RWPE1 (cell line): Measurements from ENCODE around the gene RHBDF1.
"Not testable (repeated sequence)": the region's sequence is repeated elsewhere in the genome, so short reads cannot be mapped to it uniquely, and the experiment has no call there.

Experiments
- CTCF ChIA-PET: fragments of 350-600 bp; sonication (Branson Sonifier 250); formaldehyde crosslinking; extraction: SDS; loops from one replicate; lab custom pipeline; 2021; lab: Yijun Ruan, JAX
- POLR2A ChIA-PET: fragments of 400-600 bp; formaldehyde crosslinking; extraction: SDS; loops from one replicate; lab custom pipeline; 2020; ENCODE audit warnings: antibody characterized with exemption; ENCODE audit not compliant: low non-redundant PET; lab: Yijun Ruan, JAX
- DNase-seq: peaks from one replicate; pipeline ENCODE4 v3.0.0; 2012; ENCODE audit warnings: low spot score
- H3K27ac ChIP-seq: fragments of 450-650 bp; 2 replicates; pipeline ENCODE4 v1.5.1; 2017
- TF ChIP-seq, protein P1 (sequence below): fragments of 450-650 bp; conservative IDR thresholded peaks from 2 replicates; pipeline ENCODE4 v1.5.1; 2017; ENCODE audit warnings: low read depth, mild to moderate bottlenecking

RHBDF1 gene

DNA sequence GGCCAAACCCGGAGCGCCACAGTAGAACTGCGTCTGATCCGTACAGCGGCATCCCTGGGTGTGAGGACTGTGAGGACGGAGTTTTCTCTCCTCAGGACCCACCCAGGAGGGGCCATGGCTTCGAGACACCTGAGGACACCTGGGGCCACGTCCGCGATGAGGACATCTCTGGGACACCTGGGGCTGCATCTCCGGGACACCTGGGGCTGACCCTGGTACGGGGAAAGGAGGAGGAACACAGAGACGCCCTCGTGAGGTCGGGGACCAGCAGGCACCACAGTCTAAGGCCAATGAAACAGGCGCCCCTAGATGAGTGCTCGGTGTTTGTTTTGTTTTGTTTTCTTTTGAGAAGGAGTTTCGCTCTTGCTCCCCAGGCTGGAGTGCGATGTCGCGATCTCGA is 48.3 kb downstream of the RHBDF1 start:
- POLR2A ChIA-PET, CTCF ChIA-PET, DNase-seq, H3K27ac ChIP-seq: not testable (repeated sequence)

DNA sequence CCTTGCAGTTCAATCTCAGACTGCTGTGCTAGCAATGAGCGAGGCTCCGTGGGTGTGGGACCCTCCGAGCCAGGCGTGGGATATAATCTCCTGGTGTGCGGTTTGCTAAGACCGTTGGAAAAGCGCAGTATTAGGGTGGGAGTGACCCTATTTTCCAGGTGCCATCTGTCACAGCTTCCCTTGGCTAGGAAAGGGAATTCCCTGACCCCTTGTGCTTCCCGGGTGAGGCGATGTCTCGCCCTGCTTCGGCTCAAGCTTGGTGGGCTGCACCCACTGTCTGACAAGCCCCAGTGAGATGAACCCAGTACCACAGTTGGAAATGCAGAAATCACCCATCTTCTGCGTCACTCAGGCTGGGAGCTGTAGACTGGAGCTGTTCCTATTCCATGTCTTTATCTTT is 51.5 kb downstream of the RHBDF1 start:
- DNase-seq, POLR2A ChIA-PET, H3K27ac ChIP-seq, CTCF ChIA-PET: not testable (repeated sequence)

DNA sequence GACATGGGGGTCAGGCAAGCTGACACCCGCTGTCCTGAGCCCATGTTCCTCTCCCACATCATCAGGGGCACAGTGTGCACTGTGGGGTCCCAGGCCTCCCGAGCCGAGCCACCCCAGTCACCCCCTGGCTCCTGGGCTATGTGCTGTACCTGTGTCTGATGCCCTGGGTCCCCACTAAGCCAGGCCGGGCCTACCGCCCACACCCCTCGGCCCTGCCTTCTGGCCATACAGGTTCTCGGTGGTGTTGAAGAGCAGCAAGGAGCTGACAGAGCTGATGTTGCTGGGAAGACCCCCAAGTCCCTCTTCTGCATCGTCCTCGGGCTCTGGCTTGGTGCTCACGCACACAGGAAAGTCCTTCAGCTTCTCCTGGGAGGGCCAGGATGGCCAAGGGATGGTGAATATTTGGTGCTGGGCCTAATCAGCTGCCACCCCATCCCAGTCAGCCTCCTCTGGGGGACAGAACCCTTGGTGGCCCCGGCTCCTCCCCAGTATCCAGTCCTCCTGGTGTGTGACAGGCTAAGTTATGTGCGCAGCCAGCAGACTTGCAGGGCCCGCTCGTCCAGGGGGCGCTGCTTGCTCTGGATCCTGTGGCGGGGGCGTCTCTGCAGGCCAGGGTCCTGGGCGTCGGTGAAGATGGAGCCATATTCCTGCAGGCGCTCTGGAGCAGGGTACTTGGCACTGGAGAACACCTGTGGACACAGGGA is 55.2 kb downstream of the RHBDF1 start:
- POLR2A ChIA-PET, H3K27ac ChIP-seq, CTCF ChIA-PET, DNase-seq: not testable (repeated sequence)

DNA sequence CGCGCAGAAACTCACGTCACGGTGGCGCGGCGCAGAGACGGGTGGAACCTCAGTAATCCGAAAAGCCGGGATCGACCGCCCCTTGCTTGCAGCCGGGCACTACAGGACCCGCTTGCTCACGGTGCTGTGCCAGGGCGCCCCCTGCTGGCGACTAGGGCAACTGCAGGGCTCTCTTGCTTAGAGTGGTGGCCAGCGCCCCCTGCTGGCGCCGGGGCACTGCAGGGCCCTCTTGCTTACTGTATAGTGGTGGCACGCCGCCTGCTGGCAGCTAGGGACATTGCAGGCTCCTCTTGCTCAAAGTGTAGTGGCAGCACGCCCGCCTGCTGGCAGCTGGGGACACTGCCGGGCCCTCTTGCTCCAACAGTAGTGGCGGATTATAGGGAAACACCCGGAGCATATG is 61.7 kb downstream of the RHBDF1 start:
- POLR2A ChIA-PET, DNase-seq, CTCF ChIA-PET, H3K27ac ChIP-seq: not testable (repeated sequence)

DNA sequence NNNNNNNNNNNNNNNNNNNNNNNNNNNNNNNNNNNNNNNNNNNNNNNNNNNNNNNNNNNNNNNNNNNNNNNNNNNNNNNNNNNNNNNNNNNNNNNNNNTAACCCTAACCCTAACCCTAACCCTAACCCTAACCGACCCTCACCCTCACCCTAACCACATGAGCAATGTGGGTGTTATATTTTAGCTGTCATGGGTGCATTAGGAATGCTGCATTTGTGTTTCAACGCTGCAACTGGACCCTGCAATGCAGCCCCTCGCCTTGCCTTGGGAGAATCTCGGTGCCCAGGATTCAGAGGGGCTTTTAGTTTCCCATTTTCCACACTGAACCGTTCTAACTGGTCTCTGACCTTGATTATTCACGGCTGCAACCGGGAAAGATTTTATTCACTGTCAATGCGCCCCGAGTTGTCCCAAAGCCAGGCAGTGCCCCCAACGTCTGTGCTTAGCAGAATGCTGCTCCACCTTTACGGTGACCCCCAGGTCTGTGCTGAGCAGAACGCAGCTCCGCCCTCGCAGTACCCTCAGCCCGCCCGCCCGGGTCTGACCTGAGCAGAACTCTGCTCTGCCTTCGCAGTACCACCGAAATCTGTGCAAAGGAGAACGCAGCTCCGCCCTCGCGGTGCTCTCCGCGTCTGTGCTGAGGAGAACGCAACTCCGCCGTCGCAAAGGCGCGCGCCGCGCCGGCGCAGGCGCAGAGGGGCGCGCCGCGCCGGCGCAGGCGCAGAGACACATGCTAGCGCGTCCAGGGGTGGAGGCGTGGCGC is 62.3 kb downstream of the RHBDF1 start:
- DNase-seq: no peak
- TF ChIP-seq, protein P1, sequence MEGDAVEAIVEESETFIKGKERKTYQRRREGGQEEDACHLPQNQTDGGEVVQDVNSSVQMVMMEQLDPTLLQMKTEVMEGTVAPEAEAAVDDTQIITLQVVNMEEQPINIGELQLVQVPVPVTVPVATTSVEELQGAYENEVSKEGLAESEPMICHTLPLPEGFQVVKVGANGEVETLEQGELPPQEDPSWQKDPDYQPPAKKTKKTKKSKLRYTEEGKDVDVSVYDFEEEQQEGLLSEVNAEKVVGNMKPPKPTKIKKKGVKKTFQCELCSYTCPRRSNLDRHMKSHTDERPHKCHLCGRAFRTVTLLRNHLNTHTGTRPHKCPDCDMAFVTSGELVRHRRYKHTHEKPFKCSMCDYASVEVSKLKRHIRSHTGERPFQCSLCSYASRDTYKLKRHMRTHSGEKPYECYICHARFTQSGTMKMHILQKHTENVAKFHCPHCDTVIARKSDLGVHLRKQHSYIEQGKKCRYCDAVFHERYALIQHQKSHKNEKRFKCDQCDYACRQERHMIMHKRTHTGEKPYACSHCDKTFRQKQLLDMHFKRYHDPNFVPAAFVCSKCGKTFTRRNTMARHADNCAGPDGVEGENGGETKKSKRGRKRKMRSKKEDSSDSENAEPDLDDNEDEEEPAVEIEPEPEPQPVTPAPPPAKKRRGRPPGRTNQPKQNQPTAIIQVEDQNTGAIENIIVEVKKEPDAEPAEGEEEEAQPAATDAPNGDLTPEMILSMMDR: no peak
- CTCF ChIA-PET: no interaction called here
- POLR2A ChIA-PET: no interaction called here
- H3K27ac ChIP-seq: no peak overlapping the region
